Measurements from ENCODE around the gene SYNGR3.

- TF ChIP-seq CTCF (IDR thresholded peaks at IDR 0.05 in 8 of 11, conservative IDR thresholded peaks at IDR 0.05 in 3 of 11) (no peak), POLR2A (IDR thresholded peaks at IDR 0.05) (no peak), POLR2AphosphoS5 (IDR thresholded peaks at IDR 0.05) (no peak)
Measured at GRCh38 chr16:2026461-2027023, 36.8 kb downstream of the SYNGR3 start, which contains the start of gene NHERF2.

Measured in spleen (tissue), 7 donors.